ENCODE measurements around the gene GABARAPL2.

DNA sequence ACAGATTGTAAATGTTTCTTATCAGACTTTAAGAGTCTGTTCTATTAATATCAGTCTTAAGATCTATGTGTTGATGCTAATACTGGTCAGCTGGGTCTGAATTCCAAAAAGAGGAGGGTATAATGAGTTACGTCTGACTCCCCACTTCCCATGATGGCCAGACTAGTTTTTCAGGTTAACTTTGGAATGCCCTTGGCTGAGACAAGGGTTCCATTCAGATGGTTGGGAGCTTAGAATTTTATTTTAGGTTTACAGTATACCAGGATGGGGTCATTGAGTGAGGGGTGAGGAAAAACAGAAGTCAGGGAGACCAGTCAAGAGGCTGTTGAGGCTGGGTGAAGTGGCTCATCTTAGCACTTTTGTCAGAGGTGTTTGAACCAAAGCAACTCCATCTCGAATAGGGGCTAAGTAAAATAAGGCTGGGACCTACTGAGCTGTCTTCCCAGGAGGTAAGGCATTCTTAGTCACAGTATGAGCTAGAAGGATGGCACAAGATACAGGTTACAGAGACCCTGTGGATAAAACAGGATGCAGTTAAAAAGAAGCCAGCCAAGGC, 7.3 kb upstream of the GABARAPL2 start:
- TF ChIP-seq CBX8 (IDR thresholded peaks at IDR 0.05) (no peak), RAD21 (conservative IDR thresholded peaks at IDR 0.05 in 1 of 2, IDR thresholded peaks at IDR 0.05 in 1 of 2) (no peak), RCOR1 (IDR thresholded peaks at IDR 0.05; ENCODE audit: low read depth, low read length) (no peak), ESRRA (IDR thresholded peaks at IDR 0.05; ENCODE audit: borderline replicate concordance, low read length) (no peak)
- TF ChIP-seq, protein P1, sequence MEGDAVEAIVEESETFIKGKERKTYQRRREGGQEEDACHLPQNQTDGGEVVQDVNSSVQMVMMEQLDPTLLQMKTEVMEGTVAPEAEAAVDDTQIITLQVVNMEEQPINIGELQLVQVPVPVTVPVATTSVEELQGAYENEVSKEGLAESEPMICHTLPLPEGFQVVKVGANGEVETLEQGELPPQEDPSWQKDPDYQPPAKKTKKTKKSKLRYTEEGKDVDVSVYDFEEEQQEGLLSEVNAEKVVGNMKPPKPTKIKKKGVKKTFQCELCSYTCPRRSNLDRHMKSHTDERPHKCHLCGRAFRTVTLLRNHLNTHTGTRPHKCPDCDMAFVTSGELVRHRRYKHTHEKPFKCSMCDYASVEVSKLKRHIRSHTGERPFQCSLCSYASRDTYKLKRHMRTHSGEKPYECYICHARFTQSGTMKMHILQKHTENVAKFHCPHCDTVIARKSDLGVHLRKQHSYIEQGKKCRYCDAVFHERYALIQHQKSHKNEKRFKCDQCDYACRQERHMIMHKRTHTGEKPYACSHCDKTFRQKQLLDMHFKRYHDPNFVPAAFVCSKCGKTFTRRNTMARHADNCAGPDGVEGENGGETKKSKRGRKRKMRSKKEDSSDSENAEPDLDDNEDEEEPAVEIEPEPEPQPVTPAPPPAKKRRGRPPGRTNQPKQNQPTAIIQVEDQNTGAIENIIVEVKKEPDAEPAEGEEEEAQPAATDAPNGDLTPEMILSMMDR (IDR thresholded peaks at IDR 0.05), result no peak
- TF ChIP-seq, protein P2, sequence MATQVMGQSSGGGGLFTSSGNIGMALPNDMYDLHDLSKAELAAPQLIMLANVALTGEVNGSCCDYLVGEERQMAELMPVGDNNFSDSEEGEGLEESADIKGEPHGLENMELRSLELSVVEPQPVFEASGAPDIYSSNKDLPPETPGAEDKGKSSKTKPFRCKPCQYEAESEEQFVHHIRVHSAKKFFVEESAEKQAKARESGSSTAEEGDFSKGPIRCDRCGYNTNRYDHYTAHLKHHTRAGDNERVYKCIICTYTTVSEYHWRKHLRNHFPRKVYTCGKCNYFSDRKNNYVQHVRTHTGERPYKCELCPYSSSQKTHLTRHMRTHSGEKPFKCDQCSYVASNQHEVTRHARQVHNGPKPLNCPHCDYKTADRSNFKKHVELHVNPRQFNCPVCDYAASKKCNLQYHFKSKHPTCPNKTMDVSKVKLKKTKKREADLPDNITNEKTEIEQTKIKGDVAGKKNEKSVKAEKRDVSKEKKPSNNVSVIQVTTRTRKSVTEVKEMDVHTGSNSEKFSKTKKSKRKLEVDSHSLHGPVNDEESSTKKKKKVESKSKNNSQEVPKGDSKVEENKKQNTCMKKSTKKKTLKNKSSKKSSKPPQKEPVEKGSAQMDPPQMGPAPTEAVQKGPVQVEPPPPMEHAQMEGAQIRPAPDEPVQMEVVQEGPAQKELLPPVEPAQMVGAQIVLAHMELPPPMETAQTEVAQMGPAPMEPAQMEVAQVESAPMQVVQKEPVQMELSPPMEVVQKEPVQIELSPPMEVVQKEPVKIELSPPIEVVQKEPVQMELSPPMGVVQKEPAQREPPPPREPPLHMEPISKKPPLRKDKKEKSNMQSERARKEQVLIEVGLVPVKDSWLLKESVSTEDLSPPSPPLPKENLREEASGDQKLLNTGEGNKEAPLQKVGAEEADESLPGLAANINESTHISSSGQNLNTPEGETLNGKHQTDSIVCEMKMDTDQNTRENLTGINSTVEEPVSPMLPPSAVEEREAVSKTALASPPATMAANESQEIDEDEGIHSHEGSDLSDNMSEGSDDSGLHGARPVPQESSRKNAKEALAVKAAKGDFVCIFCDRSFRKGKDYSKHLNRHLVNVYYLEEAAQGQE (IDR thresholded peaks at IDR 0.05), result no peak
